PFSK-1 (cell line): ENCODE data around the gene PAOX.

Experiments used
- FOXP2 ChIP-seq: optimal IDR thresholded peaks from 2 replicates; pipeline ENCODE3; 2011; ENCODE audit warnings: borderline replicate concordance, control low read depth, inconsistent platforms; ENCODE audit not compliant: insufficient read depth; ENCODE audit errors: extremely low read length, extremely low read depth
- POLR2AphosphoS5 ChIP-seq: IDR thresholded peaks from 2 replicates; pipeline ENCODE4 v1.6.1; 2012; ENCODE audit warnings: low read depth, mild to moderate bottlenecking, control low read depth, low read length, moderate library complexity
- SIN3A ChIP-seq: IDR thresholded peaks from 2 replicates; pipeline ENCODE4 v1.6.1; 2012; ENCODE audit warnings: mild to moderate bottlenecking, low read length, moderate library complexity, borderline replicate concordance; ENCODE audit not compliant: insufficient read depth
- TAF1 ChIP-seq: IDR thresholded peaks from 2 replicates; pipeline ENCODE4 v1.6.1; 2012; ENCODE audit warnings: low read length, control low read depth, borderline replicate concordance; ENCODE audit not compliant: insufficient read depth
- TF ChIP-seq, protein P1 (sequence below), 2 experiments: IDR thresholded peaks; 2 replicates each; pipeline versions ENCODE4 v1.6.1 to v1.8.0; 2011 to 2012; ENCODE audit warnings: low read depth in 2 of 2, low read length in 2 of 2, control low read depth in 1 of 2, inconsistent platforms in 1 of 2, mild to moderate bottlenecking in 1 of 2, moderate library complexity in 1 of 2; ENCODE audit not compliant: insufficient read depth in 1 of 2

The PAOX gene

DNA sequence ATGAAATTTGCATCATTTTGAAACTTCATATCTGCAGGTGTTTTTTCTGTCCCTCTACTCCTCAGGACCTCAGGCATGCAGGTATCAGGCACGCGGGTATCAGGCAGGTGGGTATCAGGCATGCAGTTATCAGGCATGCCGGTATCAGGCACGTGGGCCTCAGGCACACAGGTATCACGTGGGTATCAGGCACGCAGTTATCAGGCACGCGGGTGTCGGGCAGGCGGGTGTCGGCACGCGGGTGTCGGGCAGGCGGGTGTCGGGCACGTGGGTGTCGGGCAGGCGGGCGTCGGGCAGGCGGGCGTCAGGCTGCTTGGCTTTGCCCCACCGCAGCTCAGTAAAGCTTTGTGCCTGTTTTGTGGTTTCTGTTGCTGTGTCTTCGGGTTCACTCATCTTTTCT is 36.7 kb downstream of the PAOX start:
- TF ChIP-seq, protein P1, sequence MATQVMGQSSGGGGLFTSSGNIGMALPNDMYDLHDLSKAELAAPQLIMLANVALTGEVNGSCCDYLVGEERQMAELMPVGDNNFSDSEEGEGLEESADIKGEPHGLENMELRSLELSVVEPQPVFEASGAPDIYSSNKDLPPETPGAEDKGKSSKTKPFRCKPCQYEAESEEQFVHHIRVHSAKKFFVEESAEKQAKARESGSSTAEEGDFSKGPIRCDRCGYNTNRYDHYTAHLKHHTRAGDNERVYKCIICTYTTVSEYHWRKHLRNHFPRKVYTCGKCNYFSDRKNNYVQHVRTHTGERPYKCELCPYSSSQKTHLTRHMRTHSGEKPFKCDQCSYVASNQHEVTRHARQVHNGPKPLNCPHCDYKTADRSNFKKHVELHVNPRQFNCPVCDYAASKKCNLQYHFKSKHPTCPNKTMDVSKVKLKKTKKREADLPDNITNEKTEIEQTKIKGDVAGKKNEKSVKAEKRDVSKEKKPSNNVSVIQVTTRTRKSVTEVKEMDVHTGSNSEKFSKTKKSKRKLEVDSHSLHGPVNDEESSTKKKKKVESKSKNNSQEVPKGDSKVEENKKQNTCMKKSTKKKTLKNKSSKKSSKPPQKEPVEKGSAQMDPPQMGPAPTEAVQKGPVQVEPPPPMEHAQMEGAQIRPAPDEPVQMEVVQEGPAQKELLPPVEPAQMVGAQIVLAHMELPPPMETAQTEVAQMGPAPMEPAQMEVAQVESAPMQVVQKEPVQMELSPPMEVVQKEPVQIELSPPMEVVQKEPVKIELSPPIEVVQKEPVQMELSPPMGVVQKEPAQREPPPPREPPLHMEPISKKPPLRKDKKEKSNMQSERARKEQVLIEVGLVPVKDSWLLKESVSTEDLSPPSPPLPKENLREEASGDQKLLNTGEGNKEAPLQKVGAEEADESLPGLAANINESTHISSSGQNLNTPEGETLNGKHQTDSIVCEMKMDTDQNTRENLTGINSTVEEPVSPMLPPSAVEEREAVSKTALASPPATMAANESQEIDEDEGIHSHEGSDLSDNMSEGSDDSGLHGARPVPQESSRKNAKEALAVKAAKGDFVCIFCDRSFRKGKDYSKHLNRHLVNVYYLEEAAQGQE (IDR thresholded peaks at IDR 0.05; ENCODE audit: insufficient read depth in 1 of 2, low read depth in 2 of 2, low read length in 2 of 2), result no peak
- TF ChIP-seq FOXP2, result no peak
- no peak for TF ChIP-seq SIN3A
- no peak for TF ChIP-seq POLR2AphosphoS5
- no peak for TF ChIP-seq TAF1

DNA sequence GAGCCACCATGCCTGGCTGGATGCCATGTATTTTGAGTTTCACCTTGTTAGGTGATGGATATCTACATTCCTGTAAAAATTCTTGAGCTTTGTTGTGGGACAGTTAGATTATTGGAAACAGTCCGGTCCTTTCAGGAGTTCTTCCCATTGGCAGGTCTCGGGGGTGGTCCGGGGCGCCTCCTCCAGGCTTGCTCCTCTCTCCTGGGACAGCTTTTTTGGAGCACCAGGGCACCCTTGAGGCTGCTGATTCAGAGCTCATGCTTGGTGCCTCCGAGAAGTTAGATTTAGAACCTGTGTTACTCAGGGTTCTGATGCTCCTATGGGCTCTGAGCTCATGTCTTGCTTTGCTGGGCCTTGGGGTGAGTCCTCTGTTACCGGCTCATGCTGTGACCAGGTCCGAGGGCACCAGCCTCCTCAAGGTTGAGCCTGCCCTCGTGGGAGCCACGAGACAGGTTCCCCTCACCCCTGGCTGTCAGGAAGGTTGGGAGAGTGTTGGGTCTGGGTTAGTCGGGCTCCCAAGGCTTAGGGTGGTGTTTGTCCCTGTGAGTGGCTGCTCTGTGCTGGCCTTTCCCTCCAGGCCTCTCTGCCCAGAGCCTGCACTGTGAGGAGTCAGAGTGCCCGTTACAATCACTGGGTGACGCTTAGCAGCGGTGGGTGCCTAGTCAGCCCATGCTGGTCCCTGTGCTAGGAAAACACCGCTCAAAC is 39.4 kb downstream of the PAOX start:
- TF ChIP-seq TAF1, result no peak
- no peak for TF ChIP-seq FOXP2
- TF ChIP-seq, protein P1 (IDR thresholded peaks at IDR 0.05; ENCODE audit: insufficient read depth in 1 of 2, low read depth in 2 of 2, low read length in 2 of 2), result no peak
- no peak for TF ChIP-seq POLR2AphosphoS5
- no peak for TF ChIP-seq SIN3A

DNA sequence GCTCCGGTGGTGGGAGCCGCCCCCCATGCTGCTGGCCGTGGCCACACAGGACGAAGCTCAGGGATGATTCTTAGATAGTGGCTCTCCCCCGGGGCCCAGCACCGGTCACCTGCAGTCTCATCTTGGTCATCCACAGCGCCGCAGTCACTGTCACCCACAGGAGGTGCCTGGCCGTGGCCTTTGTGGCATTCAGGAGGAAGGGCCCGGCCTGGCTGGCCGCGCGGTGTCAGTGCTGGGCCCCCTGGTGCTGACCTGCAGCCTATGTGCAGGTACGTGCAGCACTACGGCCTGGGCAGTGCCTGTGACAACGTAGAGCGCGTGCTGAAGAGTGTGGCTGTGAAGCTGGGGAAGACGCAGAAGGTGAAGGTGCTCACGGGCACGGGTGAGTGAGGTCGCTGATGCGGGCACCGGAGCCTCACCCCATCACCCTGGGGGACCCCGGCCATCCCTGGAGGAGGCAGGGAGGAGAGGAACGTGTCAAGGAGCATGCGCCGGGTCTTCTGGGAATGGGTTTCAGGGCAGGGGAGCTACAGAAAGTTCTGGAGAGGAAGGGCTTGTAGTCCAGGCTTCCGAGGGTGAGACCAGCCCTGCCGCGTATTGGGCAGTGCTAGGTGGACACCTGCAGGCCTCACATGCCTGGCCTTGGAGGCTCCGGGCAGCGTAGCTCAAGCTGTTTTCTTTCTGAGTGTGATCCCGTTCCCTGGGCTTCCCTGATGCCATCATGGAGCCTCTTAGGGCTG is 40.3 kb downstream of the PAOX start:
- TF ChIP-seq TAF1 (no peak), SIN3A (no peak), POLR2AphosphoS5 (no peak), FOXP2 (no peak)
- TF ChIP-seq, protein P1 (IDR thresholded peaks at IDR 0.05; ENCODE audit: insufficient read depth in 1 of 2, low read depth in 2 of 2, low read length in 2 of 2), result no peak

DNA sequence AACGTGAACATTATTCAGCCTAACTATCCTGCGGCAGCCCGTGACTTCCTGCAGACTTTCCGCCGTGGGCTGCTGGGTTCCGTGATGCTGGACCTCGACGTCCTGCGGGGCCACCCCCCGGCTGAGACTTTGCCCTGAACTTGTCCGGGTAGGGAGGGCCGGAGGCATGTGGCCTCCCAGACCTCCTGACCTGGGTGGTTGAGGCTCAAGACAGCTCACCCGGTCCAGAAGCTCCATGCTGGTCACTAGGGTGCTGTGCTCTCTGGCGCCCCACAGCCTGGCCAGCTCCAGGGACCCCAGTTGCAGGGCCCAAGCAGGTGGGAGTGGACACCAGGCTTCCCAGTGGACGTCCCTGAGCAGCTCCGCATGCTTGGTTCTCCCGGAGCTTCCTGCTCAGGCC is 41.0 kb downstream of the PAOX start:
- TF ChIP-seq TAF1 (no peak), POLR2AphosphoS5 (no peak), FOXP2 (no peak), SIN3A (no peak)
- TF ChIP-seq, protein P1 (IDR thresholded peaks at IDR 0.05; ENCODE audit: insufficient read depth in 1 of 2, low read depth in 2 of 2, low read length in 2 of 2), result no peak
